DOHH2 (cell line): ENCODE data around the gene FBLN1.

Experiments
- EZH2phosphoT487 ChIP-seq: fragments of 200-600 bp; sonication (generic); IDR thresholded peaks from 2 replicates; pipeline ENCODE4 v1.6.1; 2017; ENCODE audit warnings: borderline replicate concordance, mild to moderate bottlenecking, antibody characterized with exemption, low read length, moderate library complexity, mixed read lengths
- TF ChIP-seq, protein P1 (sequence below): fragments of 200-600 bp; sonication (generic); IDR thresholded peaks from one replicate; pipeline ENCODE4 v1.5.1; 2014; ENCODE audit warnings: antibody characterized with exemption, mild to moderate bottlenecking, low read depth, low read length; ENCODE audit not compliant: poor library complexity, severe bottlenecking

DNA sequence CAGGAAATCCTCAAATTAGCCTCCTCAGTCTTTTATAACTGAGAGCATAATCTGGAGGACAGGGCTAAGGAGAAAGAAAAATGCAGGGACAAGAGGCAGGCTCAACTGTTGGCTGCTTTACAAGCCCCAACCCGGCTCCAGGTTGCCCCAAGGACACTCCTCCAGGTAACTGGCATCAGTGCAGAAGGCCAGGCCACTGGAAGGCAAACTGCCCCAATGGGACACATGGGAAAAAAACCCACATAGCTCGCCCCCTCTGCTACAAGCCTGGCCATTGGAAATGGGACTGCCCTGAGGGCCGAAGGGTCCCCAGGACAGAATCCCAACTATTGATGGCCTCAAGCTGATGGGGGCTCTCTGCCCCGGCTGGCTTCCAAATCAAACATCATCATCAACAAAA, 17.9 kb upstream of the FBLN1 start:
- TF ChIP-seq, protein P1, sequence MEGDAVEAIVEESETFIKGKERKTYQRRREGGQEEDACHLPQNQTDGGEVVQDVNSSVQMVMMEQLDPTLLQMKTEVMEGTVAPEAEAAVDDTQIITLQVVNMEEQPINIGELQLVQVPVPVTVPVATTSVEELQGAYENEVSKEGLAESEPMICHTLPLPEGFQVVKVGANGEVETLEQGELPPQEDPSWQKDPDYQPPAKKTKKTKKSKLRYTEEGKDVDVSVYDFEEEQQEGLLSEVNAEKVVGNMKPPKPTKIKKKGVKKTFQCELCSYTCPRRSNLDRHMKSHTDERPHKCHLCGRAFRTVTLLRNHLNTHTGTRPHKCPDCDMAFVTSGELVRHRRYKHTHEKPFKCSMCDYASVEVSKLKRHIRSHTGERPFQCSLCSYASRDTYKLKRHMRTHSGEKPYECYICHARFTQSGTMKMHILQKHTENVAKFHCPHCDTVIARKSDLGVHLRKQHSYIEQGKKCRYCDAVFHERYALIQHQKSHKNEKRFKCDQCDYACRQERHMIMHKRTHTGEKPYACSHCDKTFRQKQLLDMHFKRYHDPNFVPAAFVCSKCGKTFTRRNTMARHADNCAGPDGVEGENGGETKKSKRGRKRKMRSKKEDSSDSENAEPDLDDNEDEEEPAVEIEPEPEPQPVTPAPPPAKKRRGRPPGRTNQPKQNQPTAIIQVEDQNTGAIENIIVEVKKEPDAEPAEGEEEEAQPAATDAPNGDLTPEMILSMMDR = no peak
- no peak for TF ChIP-seq EZH2phosphoT487
